Measurements from ENCODE around the gene LAMA5. TPM values are rescaled to one million over a fixed set of nuclear protein-coding genes. Genes with fewer than 3 reads are reported as not detected.

The LAMA5 gene
- total and polyA plus RNA-seq, 3 experiments from 2014 or later: 0.13 to 0.78 TPM; not detected in 1

- H3K4me3 ChIP-seq (ENCODE audit: low read length): no peak overlapping the region
- H3K27ac ChIP-seq (ENCODE audit: low read depth, low read length): no peak overlapping the region
- peaks cover 8% of the 10 kb centered on the region for H3K27me3 ChIP-seq (ENCODE audit: insufficient read depth, low read length, poor library complexity, severe bottlenecking)
- DNase-seq: no peak
- Mint-ChIP-seq H3K36me3 (no peaks in the 10 kb centered on the region), H3K4me3 (no peak overlapping the region), H3K27ac (no peak overlapping the region), H3K9me3 (no peaks in the 10 kb centered on the region), H3K4me1 (no peaks in the 10 kb centered on the region), H3K27me3 (peaks cover 9 to 22% of the 10 kb centered on the region in 2 donors)
- H3K9me3 ChIP-seq (ENCODE audit: low read length): no peaks in the 10 kb centered on the region
- CTCF ChIA-PET: no interaction called here
- peaks cover 7% of the 10 kb centered on the region for H3K4me1 ChIP-seq (ENCODE audit: insufficient read depth, low read length)
- POLR2A ChIA-PET: no interaction called here
- H3K36me3 ChIP-seq (ENCODE audit: insufficient read depth, low read length): no peaks in the 10 kb centered on the region
Observed at GRCh38 chr20:62361799-62362589, 5.1 kb downstream of the LAMA5 start.

- Histone ChIP-seq H3K27me3 (ENCODE audit: insufficient read depth, low read length, poor library complexity, severe bottlenecking) (peaks cover 4% of the 10 kb centered on the region), H3K36me3 (ENCODE audit: insufficient read depth, low read length) (no peaks in the 10 kb centered on the region)
- DNase-seq: no peak
Observed at GRCh38 chr20:62360854-62361798, 6.0 kb downstream of the LAMA5 start.

GRCh38 chr20:62359491-62360121 is 7.5 kb downstream of the LAMA5 start:
- H3K27ac ChIP-seq (ENCODE audit: low read depth, low read length): peak overlapping the region; percentile 24

More at GRCh38 chr20:62360854-62361798, 6.0 kb downstream of the LAMA5 start:
- ChIA-PET POLR2A (no interaction called here), CTCF (no interaction called here)
- Histone ChIP-seq H3K4me3 (ENCODE audit: low read length) (no peak overlapping the region), H3K9me3 (ENCODE audit: low read length) (no peaks in the 10 kb centered on the region), H3K4me1 (ENCODE audit: insufficient read depth, low read length) (peaks cover 1% of the 10 kb centered on the region), H3K27ac (ENCODE audit: low read depth, low read length) (no peak overlapping the region)
- Mint-ChIP-seq H3K36me3 (no peaks in the 10 kb centered on the region), H3K4me1 (no peaks in the 10 kb centered on the region), H3K27me3 (peaks cover 9 to 22% of the 10 kb centered on the region in 2 donors), H3K27ac (no peak overlapping the region), H3K9me3 (no peaks in the 10 kb centered on the region), H3K4me3 (no peak overlapping the region)

GRCh38 chr20:62359043-62359490 is 8.0 kb downstream of the LAMA5 start:
- ChIA-PET POLR2A (no interaction called here), CTCF (no interaction called here)
- no peaks in the 10 kb centered on the region for H3K4me1 Mint-ChIP-seq
- H3K36me3 ChIP-seq (ENCODE audit: insufficient read depth, low read length): no peaks in the 10 kb centered on the region
- no peak overlapping the region for H3K4me3 ChIP-seq (ENCODE audit: low read length)
- H3K4me1 ChIP-seq (ENCODE audit: insufficient read depth, low read length): no peaks in the 10 kb centered on the region
- H3K9me3 Mint-ChIP-seq: no peaks in the 10 kb centered on the region
- peaks cover 6 to 9% of the 10 kb centered on the region in 2 donors for H3K27me3 Mint-ChIP-seq
- no peaks in the 10 kb centered on the region for H3K36me3 Mint-ChIP-seq
- H3K27me3 ChIP-seq (ENCODE audit: insufficient read depth, low read length, poor library complexity, severe bottlenecking): no peaks in the 10 kb centered on the region
- no peaks in the 10 kb centered on the region for H3K9me3 ChIP-seq (ENCODE audit: low read length)
- no peak overlapping the region for H3K4me3 Mint-ChIP-seq
- peak overlapping the region; percentile 64 for H3K27ac ChIP-seq (ENCODE audit: low read depth, low read length)
- DNase-seq: no peak
- H3K27ac Mint-ChIP-seq: no peak overlapping the region

More at GRCh38 chr20:62359491-62360121, 7.5 kb downstream of the LAMA5 start:
- no peaks in the 10 kb centered on the region for H3K36me3 ChIP-seq (ENCODE audit: insufficient read depth, low read length)
- no peaks in the 10 kb centered on the region for H3K4me1 ChIP-seq (ENCODE audit: insufficient read depth, low read length)
- peaks cover 6 to 10% of the 10 kb centered on the region in 2 donors for H3K27me3 Mint-ChIP-seq
- no peaks in the 10 kb centered on the region for H3K36me3 Mint-ChIP-seq
- CTCF ChIA-PET: no interaction called here
- no peaks in the 10 kb centered on the region for H3K9me3 Mint-ChIP-seq
- no peaks in the 10 kb centered on the region for H3K4me1 Mint-ChIP-seq
- no peak overlapping the region for H3K27ac Mint-ChIP-seq
- POLR2A ChIA-PET: no interaction called here
- DNase-seq: no peak
- no peak overlapping the region for H3K4me3 Mint-ChIP-seq
- H3K9me3 ChIP-seq (ENCODE audit: low read length): no peaks in the 10 kb centered on the region
- H3K27me3 ChIP-seq (ENCODE audit: insufficient read depth, low read length, poor library complexity, severe bottlenecking): no peaks in the 10 kb centered on the region
- H3K4me3 ChIP-seq (ENCODE audit: low read length): no peak overlapping the region

- Mint-ChIP-seq H3K9me3 (no peaks in the 10 kb centered on the region), H3K4me3 (no peak overlapping the region), H3K36me3 (no peaks in the 10 kb centered on the region), H3K4me1 (no peaks in the 10 kb centered on the region), H3K27me3 (peaks cover 4% of the 10 kb centered on the region in 2 donors), H3K27ac (no peak overlapping the region)
- ChIA-PET CTCF (no interaction called here), POLR2A (no interaction called here)
- H3K4me1 ChIP-seq (ENCODE audit: insufficient read depth, low read length): no peaks in the 10 kb centered on the region
- no peaks in the 10 kb centered on the region for H3K9me3 ChIP-seq (ENCODE audit: low read length)
- no peak for DNase-seq
- H3K27me3 ChIP-seq (ENCODE audit: insufficient read depth, low read length, poor library complexity, severe bottlenecking): no peaks in the 10 kb centered on the region
- no peak overlapping the region for H3K4me3 ChIP-seq (ENCODE audit: low read length)
- H3K27ac ChIP-seq (ENCODE audit: low read depth, low read length): peak overlapping the region; percentile 64
- no peaks in the 10 kb centered on the region for H3K36me3 ChIP-seq (ENCODE audit: insufficient read depth, low read length)
Observed at GRCh38 chr20:62358171-62359042, 8.7 kb downstream of the LAMA5 start.

- CTCF ChIA-PET: no interaction called here
Observed at GRCh38 chr20:62357681-62358080, 9.4 kb downstream of the LAMA5 start.

GRCh38 chr20:62357187-62357667 is 9.9 kb downstream of the LAMA5 start:
- Histone ChIP-seq H3K27me3 (ENCODE audit: insufficient read depth, low read length, poor library complexity, severe bottlenecking) (no peaks in the 10 kb centered on the region), H3K36me3 (ENCODE audit: insufficient read depth, low read length) (no peaks in the 10 kb centered on the region), H3K4me1 (ENCODE audit: insufficient read depth, low read length) (no peaks in the 10 kb centered on the region), H3K4me3 (ENCODE audit: low read length) (no peak overlapping the region), H3K27ac (ENCODE audit: low read depth, low read length) (no peak overlapping the region), H3K9me3 (ENCODE audit: low read length) (no peaks in the 10 kb centered on the region)
- Mint-ChIP-seq H3K27me3 (no peaks in the 10 kb centered on the region), H3K9me3 (no peaks in the 10 kb centered on the region), H3K4me1 (no peaks in the 10 kb centered on the region), H3K36me3 (no peaks in the 10 kb centered on the region), H3K4me3 (no peak overlapping the region), H3K27ac (no peak overlapping the region)
- DNase-seq: no peak
- CTCF ChIA-PET: no interaction called here
- POLR2A ChIA-PET: no interaction called here

More at GRCh38 chr20:62357681-62358080, 9.4 kb downstream of the LAMA5 start:
- POLR2A ChIA-PET: no interaction called here
- H3K36me3 Mint-ChIP-seq: no peaks in the 10 kb centered on the region
- no peaks in the 10 kb centered on the region for H3K9me3 ChIP-seq (ENCODE audit: low read length)
- peaks cover 2 to 3% of the 10 kb centered on the region in 2 donors for H3K27me3 Mint-ChIP-seq
- peak overlapping the region; percentile 64 for H3K27ac ChIP-seq (ENCODE audit: low read depth, low read length)
- no peak overlapping the region for H3K4me3 Mint-ChIP-seq
- H3K36me3 ChIP-seq (ENCODE audit: insufficient read depth, low read length): no peaks in the 10 kb centered on the region
- H3K9me3 Mint-ChIP-seq: no peaks in the 10 kb centered on the region
- no peaks in the 10 kb centered on the region for H3K4me1 Mint-ChIP-seq
- H3K4me3 ChIP-seq (ENCODE audit: low read length): no peak overlapping the region
- no peaks in the 10 kb centered on the region for H3K27me3 ChIP-seq (ENCODE audit: insufficient read depth, low read length, poor library complexity, severe bottlenecking)
- no peak for DNase-seq
- no peaks in the 10 kb centered on the region for H3K4me1 ChIP-seq (ENCODE audit: insufficient read depth, low read length)
- no peak overlapping the region for H3K27ac Mint-ChIP-seq
